CD4-positive, alpha-beta T cell treated with Interleukin-4 for 4 hours (primary cell): Measurements from ENCODE around the gene AKAIN1.

Experiments
- DNase-seq: peaks from one replicate; pipeline ENCODE4 v3.0.0-alpha.2; 2020

The AKAIN1 gene

GRCh38 chr18:5158587-5158986 is 38.5 kb downstream of the AKAIN1 start:
- DNase-seq = no peak

- DNase-seq = no peak
Observed at GRCh38 chr18:5158172-5158571, 38.9 kb downstream of the AKAIN1 start.

GRCh38 chr18:5155907-5156287 is 41.2 kb downstream of the AKAIN1 start:
- DNase-seq = no peak

GRCh38 chr18:5155218-5155906 is 41.7 kb downstream of the AKAIN1 start:
- no peak for DNase-seq

GRCh38 chr18:5152343-5153020 is 44.6 kb downstream of the AKAIN1 start:
- no peak for DNase-seq

- DNase-seq = no peak
Observed at GRCh38 chr18:5150894-5151293, 46.2 kb downstream of the AKAIN1 start.

GRCh38 chr18:5146093-5146492 is 51.0 kb downstream of the AKAIN1 start:
- DNase-seq = no peak

GRCh38 chr18:5145168-5145825 is 51.8 kb downstream of the AKAIN1 start:
- DNase-seq = no peak

GRCh38 chr18:5144629-5145028 is 52.4 kb downstream of the AKAIN1 start:
- no peak for DNase-seq

- DNase-seq = no peak
Observed at GRCh38 chr18:5142859-5143258, 54.2 kb downstream of the AKAIN1 start.

GRCh38 chr18:5142131-5142530 is 54.9 kb downstream of the AKAIN1 start:
- no peak for DNase-seq

- no peak for DNase-seq
Observed at GRCh38 chr18:5137261-5137660, 59.8 kb downstream of the AKAIN1 start.

- no peak for DNase-seq
Observed at GRCh38 chr18:5132987-5133386, 64.1 kb downstream of the AKAIN1 start.

- no peak for DNase-seq
Observed at GRCh38 chr18:5122272-5122671, 74.8 kb downstream of the AKAIN1 start.

GRCh38 chr18:5110266-5110665 is 86.8 kb downstream of the AKAIN1 start:
- DNase-seq = no peak

GRCh38 chr18:5107988-5108387 is 89.1 kb downstream of the AKAIN1 start:
- DNase-seq = no peak

GRCh38 chr18:5106730-5107129 is 90.3 kb downstream of the AKAIN1 start:
- DNase-seq = peak; percentile 1

- no peak for DNase-seq
Observed at GRCh38 chr18:5104246-5104645, 92.8 kb downstream of the AKAIN1 start.

GRCh38 chr18:5103693-5104092 is 93.4 kb downstream of the AKAIN1 start:
- no peak for DNase-seq

GRCh38 chr18:5103286-5103685 is 93.8 kb downstream of the AKAIN1 start:
- DNase-seq = no peak

- no peak for DNase-seq
Observed at GRCh38 chr18:5097116-5097703, 99.8 kb downstream of the AKAIN1 start.

- no peak for DNase-seq
Observed at GRCh38 chr18:5095239-5095638, 101.8 kb downstream of the AKAIN1 start.

GRCh38 chr18:5093902-5094301 is 103.2 kb downstream of the AKAIN1 start:
- no peak for DNase-seq
